ENCODE measurements around the gene PPP2R3B.
"Not testable (repeated sequence)": the region's sequence is repeated elsewhere in the genome, so short reads cannot be mapped to it uniquely, and the experiment has no call there.

The PPP2R3B gene

GRCh38 chrX:330726-331150, 56.0 kb downstream of the PPP2R3B start:
- Histone ChIP-seq H3K27me3 (no peaks in the 10 kb centered on the region), H3K36me3 (no peaks in the 10 kb centered on the region), H3K9me3 (no peaks in the 10 kb centered on the region), H3K4me1 (no peaks in the 10 kb centered on the region), H3K4me3 (ENCODE audit: low read depth, low read length) (0 out of 2 replicates have a peak overlapping the region, but pooled peaks have one; percentile 24)
- no peak for DNase-seq
- TF ChIP-seq, protein P1, sequence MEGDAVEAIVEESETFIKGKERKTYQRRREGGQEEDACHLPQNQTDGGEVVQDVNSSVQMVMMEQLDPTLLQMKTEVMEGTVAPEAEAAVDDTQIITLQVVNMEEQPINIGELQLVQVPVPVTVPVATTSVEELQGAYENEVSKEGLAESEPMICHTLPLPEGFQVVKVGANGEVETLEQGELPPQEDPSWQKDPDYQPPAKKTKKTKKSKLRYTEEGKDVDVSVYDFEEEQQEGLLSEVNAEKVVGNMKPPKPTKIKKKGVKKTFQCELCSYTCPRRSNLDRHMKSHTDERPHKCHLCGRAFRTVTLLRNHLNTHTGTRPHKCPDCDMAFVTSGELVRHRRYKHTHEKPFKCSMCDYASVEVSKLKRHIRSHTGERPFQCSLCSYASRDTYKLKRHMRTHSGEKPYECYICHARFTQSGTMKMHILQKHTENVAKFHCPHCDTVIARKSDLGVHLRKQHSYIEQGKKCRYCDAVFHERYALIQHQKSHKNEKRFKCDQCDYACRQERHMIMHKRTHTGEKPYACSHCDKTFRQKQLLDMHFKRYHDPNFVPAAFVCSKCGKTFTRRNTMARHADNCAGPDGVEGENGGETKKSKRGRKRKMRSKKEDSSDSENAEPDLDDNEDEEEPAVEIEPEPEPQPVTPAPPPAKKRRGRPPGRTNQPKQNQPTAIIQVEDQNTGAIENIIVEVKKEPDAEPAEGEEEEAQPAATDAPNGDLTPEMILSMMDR (IDR thresholded peaks at IDR 0.05; ENCODE audit: low read depth, low read length) = no peak

DNA sequence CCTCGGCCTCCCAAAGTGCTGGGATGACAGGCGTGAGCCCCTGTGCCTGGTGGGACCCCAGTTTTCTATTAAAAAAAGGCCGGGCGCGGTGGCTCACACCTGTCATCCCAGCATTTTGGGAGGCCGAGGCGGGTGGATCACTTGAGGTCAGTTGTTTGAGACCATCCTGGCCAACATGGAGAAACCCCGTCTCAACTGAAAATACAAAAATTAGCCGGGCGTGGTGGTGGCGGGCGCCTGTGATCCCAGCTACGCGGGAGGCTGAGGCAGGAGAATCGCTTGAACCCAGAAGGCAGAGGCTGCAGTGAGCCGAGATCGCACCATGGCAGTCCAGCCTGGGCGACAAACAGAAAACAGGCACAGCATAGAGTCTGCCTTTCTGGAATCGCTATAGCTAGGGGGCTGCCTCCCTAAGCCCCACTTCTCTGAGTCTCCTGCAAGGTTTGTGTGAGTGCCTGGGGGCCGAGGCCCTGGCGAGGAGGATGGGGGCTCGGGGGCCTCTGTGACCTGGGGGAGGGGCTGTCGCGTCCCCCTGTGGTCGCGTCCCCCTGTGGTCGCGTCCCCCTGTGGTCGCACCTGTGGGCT, 56.5 kb downstream of the PPP2R3B start:
- not testable (repeated sequence) for H3K4me1 ChIP-seq; DNase-seq; H3K27me3 ChIP-seq; H3K9me3 ChIP-seq; H3K4me3 ChIP-seq (ENCODE audit: low read depth, low read length); H3K36me3 ChIP-seq

- no peaks in the 10 kb centered on the region for H3K27me3 ChIP-seq
- TF ChIP-seq, protein P1 (IDR thresholded peaks at IDR 0.05; ENCODE audit: low read depth, low read length) = no peak
- H3K4me3 ChIP-seq (ENCODE audit: low read depth, low read length) = no peak overlapping the region
- no peaks in the 10 kb centered on the region for H3K9me3 ChIP-seq
- no peak for DNase-seq
- H3K36me3 ChIP-seq = no peaks in the 10 kb centered on the region
- no peaks in the 10 kb centered on the region for H3K4me1 ChIP-seq
These were observed 57.3 kb downstream of the PPP2R3B start for GRCh38 chrX:329291-329910.

- TF ChIP-seq, protein P1 (IDR thresholded peaks at IDR 0.05; ENCODE audit: low read depth, low read length) = no peak
- H3K4me1 ChIP-seq = no peaks in the 10 kb centered on the region
- no peaks in the 10 kb centered on the region for H3K27me3 ChIP-seq
- no peak overlapping the region for H3K4me3 ChIP-seq (ENCODE audit: low read depth, low read length)
- no peak for DNase-seq
- H3K9me3 ChIP-seq = no peaks in the 10 kb centered on the region
- H3K36me3 ChIP-seq = no peaks in the 10 kb centered on the region
These were observed 59.0 kb downstream of the PPP2R3B start for GRCh38 chrX:327660-328126.

- H3K4me1 ChIP-seq; H3K36me3 ChIP-seq; H3K4me3 ChIP-seq (ENCODE audit: low read depth, low read length); DNase-seq; H3K27me3 ChIP-seq; H3K9me3 ChIP-seq: not testable (repeated sequence)
These were observed 62.0 kb downstream of the PPP2R3B start for GRCh38 chrX:324664-325063.

DNA sequence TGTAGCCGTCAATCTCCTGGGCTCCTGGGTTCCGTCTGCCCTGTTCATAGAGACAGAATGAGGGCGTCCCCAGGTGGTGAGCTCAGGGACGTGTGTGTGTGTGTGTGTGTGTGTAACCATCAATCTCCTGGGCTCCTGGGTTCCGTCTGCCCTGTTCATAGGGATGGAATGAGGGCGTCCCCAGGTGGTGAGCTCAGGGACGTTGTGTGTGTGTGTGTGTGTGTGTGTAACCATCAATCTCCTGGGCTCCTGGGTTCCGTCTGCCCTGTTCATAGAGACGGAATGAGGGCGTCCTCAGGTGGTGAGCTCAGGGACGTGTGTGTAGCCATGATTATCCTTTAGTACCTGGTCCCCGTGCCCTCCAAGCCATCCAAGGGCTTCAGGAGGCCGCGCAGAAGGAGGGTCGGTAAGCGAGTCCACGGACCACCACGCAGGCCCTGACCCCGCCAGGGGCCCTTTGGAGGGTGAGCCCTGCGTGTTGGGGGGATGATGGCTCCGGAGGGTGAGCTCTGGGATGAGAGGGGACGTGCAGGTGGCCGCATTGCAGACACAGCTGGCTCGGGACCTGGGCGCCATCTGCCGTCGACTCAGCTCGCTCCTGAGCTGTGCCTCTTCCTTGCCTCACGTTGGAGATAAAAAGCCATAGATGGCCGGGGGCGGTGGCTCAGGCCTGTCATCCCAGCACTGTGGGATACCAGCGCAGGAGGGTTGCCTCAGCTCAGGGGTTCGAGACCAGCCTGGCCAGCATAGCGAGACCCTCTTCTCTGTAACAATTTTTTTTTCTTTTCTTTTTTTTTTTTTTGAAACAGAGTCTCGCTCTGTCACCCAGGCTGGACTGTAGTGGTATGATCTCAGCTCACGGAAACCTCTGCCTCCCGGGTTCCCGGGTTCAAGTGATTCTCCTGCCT, 62.7 kb downstream of the PPP2R3B start:
- Histone ChIP-seq H3K36me3 (no peaks in the 10 kb centered on the region), H3K4me3 (ENCODE audit: low read depth, low read length) (no peak overlapping the region), H3K9me3 (no peaks in the 10 kb centered on the region), H3K27me3 (no peaks in the 10 kb centered on the region), H3K4me1 (no peaks in the 10 kb centered on the region)
- TF ChIP-seq, protein P1 (IDR thresholded peaks at IDR 0.05; ENCODE audit: low read depth, low read length) = peak; percentile 22; the same call in 1 of the 2 replicates
- DNase-seq = peak; percentile 57

All from BE2C (cell line).